Endometrial microvascular endothelial cells (primary cell): ENCODE results near the gene COTL1. TPM values are rescaled to one million over a fixed set of nuclear protein-coding genes. Genes with fewer than 3 reads are reported as not detected.

Experiments used
- in situ Hi-C: cut with HindIII; loops from 2 replicates; pipeline ENCODE4 v1.10.0; 2017; ENCODE audit warnings: low sequenced_read_pairs, low pct_unique_long_range_greater_than_20kb; ENCODE audit errors: inconsistent ontology term
- total RNA-seq: library from RNA; depleted of rRNA; stranded (reverse); fragments of >200 nt; gene quantifications from one replicate; pipeline ENCODE4 v1.2.3, GENCODE V29; 2015; ENCODE audit errors: inconsistent ontology term

The COTL1 gene
- total RNA-seq, 1 donor from 2014 or later: 196 TPM

DNA sequence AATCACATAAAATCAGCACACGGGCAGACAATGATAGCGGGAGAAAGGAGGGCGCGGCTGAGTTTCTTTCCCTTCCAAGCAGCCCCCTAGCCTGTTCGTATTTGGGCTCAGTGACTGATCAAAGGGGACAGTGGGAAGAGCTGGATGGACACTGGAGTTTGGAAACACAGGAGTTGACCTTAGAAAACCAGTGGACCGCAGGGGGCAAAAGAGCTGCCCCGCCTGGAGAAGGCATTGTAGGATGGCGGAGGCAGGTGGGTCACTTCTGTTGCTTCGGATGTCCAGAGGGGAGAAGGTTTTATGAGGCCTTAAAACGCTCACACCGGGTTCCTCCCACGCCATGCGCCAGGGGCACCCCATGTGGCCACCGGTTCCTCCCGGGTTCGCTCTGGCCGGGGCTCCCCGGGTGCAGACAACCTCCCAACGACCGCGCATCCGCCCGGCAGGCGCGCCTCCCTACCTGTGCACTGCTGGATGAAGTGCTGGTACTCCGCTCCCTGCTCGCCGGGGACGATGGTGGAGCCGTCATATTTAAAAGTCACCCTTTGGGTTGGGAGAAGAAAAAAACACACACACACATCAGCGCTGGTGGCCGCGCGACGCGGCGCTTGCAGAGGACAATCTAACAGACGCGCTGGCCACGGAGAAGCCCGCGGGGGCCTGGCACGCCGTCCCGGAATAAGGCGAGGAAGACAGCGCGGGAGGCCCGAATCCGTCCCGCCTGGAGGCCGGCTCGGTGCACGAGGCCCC lies 662 bp downstream of the COTL1 start:
- in situ Hi-C loops: no loop called here

DNA sequence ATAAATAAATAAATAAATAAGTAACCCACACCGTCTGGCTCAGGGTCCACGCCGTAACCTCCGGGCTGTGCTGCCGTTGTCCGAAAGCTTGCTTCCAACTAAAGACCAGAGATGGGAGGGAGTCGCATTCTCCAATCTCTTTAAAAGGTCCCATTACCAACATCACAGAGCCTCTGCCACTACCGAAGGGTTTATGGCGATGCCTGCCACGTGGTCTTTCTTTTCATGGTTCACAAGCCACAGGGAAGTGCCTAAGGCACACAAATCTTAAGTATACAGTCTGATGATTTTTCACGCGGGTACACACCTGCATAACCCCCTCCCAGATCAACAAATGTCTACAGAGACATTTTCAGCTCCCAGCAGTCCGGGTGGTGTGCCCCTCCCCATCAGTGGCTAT lies 1.4 kb downstream of the COTL1 start:
- in situ Hi-C loops: no loop called here

DNA sequence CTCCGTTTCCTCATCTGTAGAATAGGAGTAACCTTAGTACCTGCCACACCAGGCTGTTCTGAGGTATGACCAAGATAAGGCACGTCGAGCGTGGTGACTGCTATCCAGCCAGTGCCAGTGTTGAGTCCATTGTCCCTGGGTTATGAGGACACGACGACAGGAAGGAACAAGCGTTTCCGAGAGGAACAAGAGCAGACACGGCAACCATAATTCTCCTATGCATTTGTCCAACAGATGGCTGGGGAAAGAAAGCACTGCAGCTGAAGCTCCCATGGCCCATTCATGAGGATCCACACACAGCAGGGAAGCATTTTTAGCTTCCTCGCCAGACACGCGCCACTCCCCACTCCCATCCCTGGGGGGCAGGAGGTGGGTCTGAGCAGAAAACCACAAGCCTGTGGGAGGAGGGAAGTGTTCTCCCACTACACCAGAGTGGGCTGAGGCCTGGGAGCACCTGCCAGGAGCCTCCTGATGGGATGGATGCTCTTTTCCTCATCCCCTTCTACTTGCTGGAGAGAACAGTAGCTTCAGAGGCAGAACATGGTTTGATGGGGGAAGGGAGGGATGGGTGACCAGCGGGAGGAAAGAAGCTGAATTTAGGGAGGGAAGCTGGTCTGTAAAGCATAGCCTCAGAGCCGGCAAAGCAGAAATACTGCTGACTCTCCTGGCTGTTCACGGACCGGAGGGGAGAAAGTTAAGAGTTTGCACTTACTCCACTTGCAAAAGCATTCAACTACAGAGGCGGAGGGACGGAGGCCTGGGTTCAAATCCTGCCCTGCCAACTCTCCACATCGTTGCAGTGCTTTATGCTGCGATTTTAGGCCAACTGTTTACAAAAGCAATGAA lies 2.7 kb downstream of the COTL1 start:
- in situ Hi-C loops: no loop called here

DNA sequence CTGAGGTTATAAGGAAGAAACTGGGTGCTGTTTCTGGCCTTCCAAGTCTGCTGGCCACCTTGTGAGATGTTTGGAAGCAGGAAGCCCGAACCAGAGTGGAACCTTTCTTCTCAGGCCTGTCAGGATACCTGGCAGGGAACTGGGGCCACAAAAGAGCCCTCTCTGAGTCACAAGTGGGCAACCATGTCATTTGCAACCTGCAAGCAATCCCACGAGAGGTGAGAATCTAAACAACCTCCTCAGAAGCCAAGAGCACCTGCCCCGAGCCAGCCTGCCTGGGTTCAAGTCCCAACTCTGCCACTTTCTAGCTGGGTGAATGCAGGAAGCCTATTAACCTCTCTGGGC lies 3.3 kb downstream of the COTL1 start:
- in situ Hi-C loops: no loop called here

DNA sequence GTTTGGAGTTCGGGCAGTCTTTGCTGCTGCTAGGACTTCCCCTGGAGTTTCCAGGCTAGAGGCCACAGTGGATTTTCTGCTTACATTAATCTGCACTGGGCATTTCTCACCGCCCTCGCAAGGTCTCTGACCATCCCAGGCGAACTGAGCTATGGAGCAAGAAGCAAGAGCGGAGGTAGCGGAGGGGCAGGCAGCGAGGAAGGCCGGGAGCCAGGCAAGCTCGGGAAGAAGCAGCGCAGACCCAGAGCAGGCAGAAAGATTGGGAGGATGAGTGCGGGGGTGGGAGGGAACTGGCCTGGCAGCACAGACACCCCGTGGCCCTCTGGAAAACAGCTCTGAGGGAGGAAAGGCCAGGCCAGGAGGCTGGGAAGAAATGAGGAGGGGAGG lies 3.8 kb downstream of the COTL1 start:
- in situ Hi-C loops: no loop called here

DNA sequence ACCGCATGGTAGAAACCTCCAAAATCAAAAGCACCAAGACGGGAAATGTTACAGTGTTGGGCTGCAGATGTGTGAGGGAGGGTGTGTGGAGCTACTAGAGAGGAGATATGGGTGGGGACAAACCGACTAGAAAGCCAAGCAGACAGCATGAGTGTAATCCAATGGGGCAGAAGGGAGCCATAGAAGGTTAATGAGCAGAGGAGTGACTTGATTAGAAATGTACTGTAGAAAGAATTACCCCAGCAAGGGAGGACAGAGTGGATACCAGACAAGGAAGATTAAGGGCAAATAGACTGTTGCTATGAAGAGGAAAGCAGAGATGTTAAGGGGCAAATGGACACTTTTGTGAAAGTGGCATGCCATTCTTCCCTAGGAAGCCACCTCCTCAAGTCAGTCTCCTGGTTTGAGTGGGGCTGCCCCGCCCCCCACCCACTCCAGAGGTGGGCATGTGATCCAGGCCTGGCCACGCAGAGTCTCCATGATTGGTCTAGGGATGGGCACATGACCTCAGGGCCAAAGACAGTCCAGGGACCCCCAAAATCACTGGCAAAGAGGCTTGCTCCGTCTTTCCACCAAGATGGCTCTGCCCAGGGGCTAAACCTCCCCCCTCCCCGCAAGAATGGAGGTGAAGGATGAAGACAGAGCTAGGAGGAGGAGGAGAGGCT lies 4.3 kb downstream of the COTL1 start:
- in situ Hi-C loops: no loop called here

DNA sequence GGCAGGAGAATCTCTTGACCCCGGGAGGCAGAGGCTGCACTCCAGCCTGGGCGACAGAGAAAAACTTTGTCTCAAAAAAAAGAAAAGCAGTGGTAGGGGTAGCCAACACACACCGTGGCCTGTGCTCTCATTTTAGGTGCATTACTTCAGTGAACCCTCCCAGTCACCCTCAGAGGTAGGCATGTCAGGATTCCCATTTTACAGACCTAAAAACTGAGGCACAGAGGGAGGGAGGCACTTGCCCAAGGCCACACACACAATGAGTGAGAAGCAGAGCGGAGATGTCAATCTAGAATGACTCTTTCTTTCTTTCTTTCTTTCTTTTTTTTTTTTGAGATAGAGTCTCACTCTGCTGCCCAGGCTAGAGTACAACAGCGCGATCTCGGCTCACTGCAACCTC lies 5.2 kb downstream of the COTL1 start:
- in situ Hi-C loops: no loop called here

DNA sequence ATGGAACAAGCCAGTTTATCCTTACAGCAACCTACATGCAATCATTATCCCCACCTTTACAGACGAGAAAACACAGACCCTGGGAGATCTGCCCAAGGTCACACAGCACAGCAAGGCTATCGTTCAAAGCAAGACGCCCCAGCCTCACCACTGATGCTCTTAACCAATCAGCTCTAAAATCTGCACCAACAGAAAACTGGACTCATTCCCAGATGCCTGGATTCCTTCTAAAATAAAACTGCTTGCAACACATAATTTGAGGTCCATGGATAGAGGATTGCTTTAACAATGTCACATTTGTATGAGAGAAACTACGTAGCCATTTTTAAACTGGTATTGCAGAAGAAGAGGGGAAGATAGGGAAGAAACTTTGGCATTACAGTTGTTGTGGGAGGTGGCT lies 6.8 kb downstream of the COTL1 start:
- in situ Hi-C loops: no loop called here

DNA sequence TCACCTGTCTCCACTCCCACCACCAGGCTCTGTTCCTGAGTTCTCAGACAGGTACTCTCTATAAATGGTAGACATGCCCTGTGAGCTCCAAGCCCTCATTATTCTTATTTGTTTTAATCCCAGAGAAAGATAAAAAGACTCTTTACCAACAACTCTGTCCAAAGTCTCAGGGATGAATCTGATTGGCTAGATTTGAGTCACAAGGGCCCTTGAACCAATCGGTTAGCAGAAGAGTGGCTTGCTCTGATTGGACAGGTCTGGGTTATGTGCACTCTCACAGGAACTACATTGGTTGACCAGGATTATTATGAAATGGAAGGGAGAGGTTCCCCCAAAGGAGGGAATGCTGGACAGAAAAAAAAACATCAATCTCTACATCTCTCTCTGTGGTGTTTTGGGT lies 7.5 kb downstream of the COTL1 start:
- in situ Hi-C loops: no loop called here

DNA sequence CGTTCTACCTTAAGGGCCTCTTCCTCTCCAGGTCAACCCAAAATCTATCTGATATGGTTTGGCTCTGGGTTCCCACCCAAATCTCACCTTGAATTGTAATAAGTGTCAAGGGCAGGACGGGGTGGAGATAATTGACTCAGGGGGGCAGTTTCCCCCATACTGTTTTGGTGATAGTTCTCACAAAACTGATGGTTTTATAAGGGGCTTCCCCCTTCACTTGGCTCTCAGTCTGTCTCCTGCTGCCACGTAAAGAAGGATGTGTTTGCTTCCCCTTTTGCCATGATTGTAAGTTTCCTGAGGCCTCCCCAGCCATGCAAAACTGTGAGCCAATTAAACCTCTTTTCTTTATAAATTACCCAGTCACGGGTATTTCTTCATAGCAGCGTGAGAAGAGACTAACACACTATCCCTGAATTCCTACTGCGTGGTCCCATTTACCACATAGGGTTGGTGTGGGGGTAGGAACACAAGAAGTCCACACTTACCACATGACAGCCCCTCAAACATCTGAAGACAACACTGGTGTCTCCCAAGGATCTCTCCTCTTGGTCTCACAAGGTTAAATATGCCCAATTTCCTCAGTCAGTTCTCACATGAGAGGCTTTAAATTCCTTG lies 8.2 kb downstream of the COTL1 start:
- in situ Hi-C loops: no loop called here

DNA sequence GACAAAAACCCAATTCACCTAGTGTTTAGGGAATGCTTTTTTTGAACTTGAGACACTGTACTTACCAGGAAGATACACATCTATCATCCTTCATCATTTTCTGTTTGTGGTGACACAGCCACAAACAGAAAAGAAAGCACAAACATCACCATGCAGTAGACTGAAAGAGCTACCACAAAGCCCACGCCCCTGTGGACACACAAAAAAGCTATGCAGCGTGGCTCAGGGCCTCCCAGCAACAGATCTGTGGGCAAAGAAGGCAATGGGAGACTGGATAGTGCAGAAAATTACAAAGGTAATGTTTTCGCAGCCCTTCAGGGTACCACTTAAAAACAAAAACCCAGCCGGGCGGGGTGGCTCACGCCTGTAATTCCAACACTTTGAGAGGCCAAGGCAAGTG lies 9.6 kb downstream of the COTL1 start:
- in situ Hi-C loops: no loop called here

DNA sequence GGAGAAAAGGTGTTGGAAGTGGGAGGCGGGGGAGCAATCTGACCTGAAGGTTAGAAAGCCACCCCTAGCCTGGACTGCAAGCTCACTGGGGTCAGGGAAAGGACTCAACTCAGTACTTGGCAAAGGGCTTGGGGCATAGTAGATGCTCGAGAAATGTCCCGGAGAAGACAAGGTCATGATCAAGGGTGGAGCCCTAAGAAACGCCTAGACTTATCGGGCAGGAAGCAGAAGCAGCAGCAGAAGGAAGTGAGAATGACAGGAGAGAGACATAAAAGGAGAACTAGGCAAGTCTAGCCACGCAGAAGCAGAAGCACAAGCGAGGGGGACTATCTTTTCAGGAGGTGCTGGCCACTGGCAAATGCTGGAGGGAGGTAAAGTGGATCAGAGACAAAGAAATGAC lies 10.2 kb downstream of the COTL1 start:
- in situ Hi-C loops: no loop called here

DNA sequence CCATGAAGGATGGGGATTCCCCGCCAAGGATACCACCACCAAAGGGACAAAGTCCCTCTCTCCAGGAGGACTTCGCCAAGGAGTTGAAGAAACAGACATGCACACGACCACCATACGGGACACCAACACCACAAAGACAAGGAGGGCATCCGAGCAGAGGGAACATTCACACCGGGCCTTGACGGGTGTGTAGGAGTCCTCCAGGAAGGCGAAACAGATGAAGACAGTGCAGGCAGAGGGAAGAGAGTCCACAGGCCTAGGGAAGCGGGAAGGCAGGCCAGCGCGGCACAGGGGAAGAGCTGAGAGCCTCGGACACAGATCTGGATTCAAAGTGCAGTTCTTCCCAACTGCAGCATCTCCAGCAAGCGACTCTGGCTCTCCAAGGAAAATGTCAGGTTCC lies 10.8 kb downstream of the COTL1 start:
- in situ Hi-C loops: no loop called here

DNA sequence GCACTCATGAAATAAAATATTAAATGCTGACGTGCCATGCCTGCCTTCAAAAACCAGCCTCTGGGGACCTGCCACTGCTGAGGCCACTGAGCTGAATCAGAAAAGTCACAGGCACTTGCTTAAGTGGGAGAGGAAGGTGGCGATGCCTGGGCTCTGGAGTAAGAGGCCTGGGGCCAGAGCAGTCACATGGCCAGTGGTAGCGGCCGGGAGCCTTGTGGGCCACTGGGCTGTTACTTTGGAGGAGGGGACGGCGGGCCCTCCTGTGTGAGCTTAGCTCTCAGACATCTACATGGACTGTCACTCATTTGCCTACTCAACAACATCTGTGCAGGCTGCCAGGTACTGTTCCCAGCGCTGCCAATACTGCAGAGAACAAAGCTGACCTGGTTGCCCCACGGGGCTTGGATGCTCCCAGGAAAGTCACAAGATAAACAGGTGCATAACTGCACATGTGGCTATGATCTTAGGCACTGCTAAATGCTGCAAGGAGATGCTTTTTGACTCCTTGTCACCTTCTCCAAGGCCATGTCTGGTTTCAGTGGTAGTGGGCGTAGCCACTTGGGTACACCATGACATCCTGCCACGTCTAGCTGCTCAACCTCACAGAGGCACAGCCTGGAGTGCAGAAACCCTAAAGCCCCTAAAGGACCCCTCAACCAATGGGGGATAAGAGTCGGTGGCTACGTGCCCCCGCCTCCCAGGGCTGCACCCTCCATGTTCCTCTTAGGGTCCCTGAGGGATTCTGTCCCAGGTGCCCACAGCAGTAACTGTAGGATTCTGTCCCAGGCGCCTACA lies 11.6 kb downstream of the COTL1 start:
- in situ Hi-C loops: no loop called here

DNA sequence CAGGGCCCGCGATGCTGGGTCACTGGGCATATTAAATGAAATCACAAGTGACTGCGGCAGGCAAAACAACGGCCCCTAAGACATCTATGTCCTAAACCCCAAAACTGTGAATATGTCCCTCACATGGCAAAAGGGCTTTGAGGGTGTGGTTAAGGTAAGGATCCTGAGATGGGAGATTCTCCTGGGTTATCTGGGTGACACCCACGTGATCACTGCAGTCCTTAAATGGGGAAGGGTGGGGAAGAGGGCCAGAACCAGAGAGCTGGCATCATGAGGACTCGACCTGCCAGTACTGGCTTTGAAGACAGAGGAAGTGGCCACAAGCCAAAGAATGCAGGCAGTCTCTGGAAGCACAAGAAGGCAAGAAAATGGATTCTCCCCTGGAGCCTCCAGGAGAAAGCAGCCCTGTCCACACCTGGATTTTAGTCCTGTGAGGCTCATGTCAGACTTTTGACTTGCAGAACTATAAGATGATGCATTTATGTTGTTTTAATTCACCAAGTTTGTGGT lies 12.5 kb downstream of the COTL1 start:
- in situ Hi-C loops: no loop called here

DNA sequence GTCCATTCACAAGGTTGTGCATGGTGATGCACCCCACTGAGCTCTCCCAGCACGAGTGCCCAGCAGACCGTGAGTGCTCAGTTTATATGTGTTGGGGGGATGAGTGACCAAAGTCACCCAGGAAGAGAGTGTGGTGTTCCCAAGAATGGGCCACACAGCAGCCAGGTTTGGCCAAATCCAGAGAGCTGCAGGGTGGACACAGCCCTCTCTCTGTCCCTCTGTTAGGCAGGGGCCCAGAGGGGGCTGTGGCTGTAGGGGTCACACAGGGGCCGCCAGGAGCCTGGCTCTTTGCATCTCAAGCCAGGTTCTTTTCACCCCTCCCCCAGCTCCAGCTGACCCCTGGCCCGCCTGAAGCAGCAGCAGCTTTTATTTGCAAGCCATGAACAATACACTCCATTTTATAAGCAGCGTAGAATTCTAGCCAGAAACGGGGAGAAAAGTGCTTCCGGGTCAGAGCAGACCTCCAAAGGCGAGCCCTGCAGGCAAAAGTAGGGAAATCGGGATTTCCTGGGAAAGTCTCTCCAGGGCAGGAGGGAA lies 13.3 kb downstream of the COTL1 start:
- in situ Hi-C loops: no loop called here

DNA sequence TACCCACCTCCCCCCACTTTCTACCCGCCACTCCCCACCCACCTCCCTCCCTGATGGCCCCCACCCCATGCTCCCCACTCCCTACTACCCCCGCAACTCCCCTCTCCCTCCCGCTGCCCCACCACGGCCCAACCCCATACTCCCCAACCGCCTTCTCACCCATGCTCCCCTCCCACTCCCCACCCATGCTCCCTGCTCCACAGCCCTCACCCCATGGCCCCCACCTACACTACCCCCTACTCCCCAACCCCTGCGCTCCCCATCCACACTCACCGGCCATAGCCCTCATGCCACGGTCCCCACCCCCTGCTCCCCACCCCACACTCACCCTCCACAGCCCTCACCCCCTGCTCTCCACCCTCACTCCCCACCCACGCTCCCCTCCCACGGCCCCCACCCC lies 13.9 kb downstream of the COTL1 start:
- in situ Hi-C loops: no loop called here

DNA sequence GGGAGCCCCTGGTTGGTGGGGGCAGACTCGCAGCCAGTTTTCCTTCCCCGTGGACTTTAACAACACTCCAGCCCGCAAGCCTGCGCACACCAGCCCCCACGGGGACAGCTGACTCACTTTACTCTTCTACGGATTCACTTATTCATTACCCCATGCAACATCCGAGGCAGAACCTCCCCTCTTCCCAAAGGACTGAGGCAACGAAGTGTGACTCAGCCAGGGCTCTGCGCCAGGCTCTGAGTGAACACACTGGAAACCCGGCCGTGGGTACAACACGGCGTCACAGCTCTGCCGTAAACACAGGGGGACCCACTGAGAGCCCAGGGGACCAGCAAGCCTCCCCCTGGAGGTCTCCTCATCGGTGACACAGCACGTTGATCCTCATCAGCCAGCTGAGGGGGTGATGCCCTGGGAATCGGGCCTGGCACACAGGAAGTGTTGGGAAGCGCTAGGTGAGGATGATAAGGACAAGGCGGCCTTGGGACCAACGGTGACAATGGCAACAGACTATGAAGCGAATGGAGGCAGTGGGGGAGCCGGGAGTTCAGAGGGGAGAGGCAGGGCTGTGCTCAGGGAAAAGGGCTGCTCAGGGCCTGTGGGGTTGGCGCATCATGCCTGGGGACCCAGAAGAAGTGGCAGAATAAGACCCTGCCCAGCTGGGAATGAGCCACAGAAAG lies 14.6 kb downstream of the COTL1 start:
- in situ Hi-C loops: no loop called here
